Measurements from ENCODE around the gene SLC6A17.

SLC6A17 gene

DNA sequence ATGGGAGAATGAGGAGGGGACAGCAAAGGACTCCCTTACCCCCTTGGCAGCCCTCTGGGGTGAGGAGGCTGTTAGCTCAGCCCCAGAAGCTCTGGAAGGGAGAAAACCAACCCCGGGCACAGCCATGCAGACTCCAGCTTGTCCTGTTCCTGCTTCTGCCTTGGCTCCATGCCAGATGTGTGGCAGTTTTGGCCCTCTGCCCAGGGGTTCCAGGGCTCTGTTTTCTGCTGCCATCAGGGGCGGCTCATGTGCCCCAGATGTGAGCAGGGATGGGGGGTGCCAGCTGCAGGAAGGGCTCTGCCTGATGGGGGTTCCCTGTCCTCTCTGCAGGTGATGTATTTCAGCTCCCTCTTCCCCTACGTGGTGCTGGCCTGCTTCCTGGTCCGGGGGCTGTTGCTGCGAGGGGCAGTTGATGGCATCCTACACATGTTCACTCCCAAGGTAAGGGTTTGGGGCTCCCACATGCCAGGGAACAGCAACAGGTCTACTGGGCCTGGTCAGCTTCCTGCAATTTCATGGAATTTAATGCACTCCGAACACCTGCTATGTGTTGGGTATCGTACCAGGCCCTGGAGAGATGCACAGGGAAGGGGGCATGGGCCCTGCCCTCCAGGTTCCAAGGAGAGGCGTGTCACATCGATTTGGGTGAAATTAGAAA, 26.1 kb downstream of the SLC6A17 start:
- no peak for FAIRE-seq

DNA sequence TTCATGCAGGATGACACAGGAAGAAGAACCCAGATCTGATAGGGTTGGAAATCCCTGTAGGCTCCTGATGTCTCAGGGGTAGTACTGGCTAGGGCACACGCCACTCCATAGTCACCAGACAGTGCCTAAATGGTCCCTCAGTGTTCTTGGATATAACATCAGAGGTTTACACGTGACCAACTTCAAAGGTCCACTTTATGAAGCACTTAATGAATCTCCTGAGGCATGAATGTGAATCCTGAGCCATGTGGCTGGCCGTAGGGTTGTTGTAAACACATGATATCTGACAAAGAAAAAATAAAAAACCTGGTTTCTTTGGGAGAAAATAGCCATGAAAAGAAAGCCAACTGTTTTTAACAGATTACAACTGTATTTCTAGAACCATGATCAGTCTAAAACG, 27.5 kb downstream of the SLC6A17 start:
- FAIRE-seq: no peak

DNA sequence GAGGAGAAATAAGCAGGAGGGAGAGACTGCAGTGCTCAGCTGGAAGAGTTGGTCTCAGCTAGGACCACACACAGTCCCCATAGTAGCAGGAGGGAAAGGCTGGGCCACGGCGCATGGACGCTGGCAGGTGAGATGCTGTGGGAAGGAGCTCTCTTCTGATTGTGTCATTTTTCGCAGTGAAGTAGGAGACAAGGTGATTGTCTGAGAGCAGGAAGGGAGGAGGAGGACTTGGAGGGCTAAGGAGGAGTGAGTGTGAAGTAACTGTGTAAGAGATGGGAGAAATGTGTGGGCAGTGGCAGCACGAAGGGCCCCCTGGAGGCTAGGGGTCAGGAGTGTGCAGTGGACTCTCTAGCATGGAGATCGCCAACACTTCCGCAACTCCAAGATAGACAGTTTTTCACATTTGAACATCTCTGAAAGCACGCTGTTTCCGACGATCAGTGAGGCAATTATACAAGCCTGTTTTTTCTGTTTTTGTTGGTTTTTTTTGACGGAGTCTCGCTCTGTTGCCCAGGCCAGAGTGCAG, 33.4 kb downstream of the SLC6A17 start:
- FAIRE-seq: no peak

DNA sequence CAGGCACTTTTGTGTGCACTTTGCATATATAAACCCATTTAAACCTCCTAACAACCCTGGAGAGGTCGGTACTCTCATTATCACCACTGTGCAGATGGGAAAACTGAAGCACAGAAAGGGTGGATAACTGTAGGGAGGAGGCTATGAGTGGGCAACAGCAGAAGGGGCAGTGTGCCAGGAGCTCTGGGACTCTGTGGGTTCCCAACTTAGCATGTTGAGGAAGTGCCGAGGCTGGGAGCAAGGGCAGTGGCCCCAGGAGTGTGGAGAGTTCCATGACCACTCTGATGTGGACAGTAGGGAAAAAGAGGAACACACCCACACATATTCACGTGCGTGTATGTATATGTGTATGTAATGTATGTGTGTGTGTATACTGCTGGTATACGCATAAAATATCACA, 34.2 kb downstream of the SLC6A17 start:
- FAIRE-seq: no peak

DNA sequence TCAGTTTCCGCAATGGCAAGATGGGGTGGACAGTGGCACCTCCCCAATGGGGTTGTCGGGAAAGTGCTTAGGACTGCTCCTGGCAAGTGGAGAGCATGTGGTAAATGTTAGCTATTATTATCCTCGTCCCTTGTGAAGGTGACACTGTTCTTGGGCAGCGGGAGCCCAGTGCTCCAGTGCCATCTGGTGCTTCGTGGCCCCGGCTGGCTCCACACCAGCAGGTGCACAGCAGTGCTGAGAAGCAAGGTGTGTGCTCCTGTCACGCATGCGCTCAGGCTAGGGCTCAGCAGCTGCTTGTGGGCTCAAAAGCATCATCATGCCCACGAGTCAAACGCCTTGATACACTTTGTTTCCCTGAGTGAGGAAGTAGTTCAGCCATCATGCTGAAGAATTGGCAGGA, 34.9 kb downstream of the SLC6A17 start:
- no peak for FAIRE-seq

DNA sequence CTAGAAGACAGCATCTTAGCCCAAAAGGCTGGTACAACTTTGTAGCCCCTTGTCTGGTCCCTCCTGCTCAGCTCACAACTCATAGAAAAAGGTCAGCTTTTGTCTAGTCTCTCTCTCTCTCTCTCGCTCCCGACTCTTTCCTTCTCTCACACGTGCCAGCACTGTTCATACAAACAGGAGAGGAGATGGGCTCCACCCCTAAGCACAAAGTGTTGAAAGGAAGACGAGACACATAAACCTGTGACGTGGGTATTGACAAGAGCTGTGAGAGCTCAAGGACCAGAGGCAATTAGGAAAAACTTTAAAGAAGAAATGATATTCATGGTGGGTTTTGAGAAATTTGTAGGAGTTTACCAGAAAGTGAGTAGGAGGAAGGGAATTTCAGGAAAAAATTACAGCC, 36.3 kb downstream of the SLC6A17 start:
- no peak for FAIRE-seq

DNA sequence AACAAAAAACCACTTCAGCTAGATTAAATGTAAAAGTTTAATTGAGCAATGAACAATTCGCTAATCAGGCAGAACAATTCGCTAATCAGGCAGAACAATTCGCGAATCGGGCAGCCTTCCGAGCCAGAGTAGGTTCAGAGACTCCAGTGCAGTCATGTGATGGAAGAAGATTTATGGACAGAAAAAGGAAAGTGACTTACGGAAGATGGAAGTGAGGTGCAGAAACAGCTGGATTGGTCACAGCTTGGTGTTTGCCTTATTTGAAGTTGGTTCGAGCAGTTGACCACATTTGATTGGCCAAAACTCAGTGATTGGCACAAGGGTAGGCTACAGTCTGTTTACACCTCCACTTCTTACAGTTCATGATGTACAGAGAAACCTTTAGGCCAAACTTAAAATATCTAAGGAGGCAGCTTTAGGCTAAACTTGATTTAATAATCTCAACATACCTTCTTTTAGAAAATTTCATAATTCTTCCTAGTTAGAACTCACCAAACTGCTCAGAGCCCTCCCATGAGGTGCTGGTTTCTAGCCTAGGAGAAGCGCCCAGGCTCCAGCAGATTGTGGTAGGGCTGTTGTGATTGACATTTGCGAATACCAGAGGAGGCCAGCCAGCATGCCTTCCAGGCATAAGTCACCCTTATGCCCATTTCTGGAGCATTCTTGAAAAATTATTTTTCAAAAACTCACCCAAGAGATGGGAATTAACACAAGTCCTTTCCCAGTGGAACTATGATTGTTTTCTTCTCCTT, 37.0 kb downstream of the SLC6A17 start:
- no peak for FAIRE-seq

DNA sequence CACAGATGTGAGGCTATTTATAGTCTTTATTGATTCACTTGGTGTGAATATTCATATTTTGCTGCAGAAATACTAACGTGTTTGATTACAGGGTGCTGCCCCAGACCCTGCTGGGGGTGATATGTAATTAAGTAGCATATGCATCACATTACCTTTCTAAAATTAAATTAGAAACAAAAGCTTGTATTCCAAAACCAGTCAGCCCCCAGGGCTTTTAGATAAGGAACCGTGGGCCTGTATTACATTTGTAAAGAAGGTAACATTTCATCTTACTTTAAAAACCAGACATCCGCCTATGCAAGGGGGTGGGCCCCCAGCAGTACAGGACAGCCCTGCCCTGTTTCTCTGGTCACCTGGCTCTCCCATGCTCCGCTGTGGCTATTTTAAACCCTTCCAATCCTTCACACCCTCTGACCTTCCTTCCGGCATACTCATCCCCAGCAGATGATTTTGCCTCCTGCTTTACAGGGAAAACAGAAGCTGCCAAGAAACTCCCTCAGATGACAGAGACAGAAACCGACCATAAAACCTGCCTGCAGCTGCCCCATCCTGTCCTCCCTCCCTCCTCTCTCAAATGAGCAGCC, 37.8 kb downstream of the SLC6A17 start:
- FAIRE-seq: no peak

DNA sequence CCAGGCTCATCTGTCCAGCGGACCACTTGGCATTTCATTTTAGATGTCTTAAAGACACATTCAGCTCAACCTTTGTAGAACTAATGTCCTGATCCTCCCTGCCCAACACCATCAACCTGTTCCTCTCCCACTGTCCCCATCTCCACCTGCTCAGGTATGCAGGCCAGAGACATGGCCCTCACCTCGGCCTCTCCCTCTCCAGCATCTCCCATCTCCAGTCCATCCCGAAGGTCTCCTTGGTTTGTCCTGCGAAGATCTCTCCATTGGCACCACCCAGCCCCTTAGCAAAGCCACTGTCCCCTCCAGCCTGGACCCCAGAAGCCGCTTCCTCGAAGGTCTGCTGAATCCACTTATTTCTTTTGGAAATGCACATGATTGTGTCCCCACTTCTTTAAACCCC, 38.9 kb downstream of the SLC6A17 start:
- no peak for FAIRE-seq

DNA sequence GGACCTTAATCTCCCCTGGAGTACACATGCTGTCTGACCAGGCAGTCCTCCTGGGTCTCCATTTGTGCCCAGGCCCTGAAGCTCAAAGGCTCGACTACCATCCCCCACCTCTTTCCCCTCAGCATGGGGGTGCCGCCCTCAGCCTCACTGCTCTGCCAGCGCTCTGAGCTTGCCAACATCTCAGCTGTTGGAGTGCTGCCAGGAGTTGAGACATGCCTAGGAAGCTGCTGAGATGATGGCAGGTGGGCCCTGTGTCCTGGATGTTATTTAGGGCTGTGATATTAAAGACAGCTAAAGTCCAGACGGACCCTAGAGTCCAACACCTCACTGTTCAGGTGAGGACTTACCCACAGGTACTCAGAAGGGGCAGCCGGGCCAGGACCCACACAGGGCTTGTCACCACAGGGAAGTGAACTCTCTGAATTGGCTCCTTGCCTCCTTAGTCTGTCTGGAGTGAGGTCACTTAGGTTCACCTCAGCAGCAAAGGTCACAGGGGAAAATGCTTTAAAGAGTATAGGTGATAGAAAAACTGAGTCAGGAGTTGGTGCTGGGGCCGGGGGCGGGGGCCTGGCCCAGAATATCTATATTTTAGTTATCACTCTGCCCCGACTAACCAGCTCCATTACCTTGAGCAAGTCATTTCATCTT, 40.1 kb downstream of the SLC6A17 start:
- FAIRE-seq: no peak

DNA sequence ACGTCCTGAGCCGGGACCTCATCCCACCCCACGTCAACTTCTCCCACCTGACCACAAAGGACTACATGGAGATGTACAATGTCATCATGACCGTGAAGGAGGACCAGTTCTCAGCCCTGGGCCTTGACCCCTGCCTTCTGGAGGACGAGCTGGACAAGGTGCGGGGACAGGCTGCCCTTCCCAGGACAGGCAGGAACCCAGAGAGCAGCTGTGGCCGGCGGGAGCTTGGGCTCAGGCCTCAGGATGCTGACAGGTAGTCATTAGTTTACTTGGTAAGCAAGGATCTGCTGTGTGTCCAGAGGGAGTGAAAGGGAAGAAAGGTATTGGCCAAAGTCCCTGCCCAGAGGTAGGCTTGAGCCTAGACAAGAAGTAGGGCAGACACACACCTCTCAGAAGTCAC, 42.2 kb downstream of the SLC6A17 start:
- no peak for FAIRE-seq

DNA sequence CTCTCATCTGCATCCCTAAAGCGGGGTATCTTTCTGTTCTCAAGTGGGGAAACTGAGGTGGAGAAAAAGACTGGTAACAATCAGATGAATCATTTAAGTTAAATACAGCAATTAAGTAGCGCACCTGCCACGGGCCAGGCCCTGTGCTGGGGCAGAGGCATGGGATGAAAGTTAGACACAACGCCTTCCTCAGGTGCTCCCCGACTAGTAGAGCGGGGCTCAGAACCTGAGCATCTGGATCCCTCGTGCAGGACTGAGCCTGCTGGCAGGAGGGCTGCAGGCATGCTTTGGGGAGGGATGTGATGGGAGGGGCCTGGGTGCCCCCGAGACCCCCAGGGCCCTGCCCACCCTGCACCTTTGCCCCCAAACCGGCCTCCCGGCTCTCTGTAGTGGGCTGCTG, 44.9 kb downstream of the SLC6A17 start:
- FAIRE-seq: no peak

DNA sequence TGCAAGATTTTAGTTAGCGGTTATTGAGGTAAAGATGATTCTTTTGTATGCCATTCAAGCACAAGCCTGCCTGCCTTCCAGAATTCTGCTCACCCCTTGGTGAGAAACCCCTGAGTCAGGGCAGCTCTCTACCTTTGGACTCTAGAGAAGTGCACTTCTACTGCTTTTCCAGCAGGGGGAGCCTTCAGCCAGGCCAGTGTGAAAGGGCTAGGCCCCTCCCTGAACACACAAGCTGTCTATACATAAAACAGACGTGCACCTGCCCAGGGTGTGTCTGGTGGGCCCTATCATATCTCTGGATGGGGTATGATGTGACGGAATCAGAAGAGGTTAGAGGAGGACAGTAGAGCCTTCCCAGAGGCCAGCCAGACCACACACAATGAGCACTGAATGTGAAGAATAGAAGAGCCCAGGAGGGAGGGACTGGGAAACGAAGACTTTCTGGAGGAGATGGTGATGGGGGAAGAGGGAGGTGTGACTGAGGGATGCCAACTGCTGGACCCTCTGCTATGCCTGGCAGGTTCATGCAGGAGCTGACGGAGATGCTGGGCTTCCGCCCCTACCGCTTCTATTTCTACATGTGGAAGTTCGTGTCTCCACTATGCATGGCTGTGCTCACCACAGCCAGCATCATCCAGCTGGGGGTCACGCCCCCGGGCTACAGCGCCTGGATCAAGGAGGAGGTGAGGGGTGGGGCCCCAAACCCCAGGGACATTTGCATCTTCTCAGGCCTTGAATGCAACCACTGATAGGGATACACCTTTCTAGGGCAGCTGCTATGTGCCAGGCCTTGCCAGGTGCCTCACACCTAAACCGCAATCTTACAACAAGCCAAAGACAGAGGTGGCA, 46.8 kb downstream of the SLC6A17 start:
- no peak for FAIRE-seq

DNA sequence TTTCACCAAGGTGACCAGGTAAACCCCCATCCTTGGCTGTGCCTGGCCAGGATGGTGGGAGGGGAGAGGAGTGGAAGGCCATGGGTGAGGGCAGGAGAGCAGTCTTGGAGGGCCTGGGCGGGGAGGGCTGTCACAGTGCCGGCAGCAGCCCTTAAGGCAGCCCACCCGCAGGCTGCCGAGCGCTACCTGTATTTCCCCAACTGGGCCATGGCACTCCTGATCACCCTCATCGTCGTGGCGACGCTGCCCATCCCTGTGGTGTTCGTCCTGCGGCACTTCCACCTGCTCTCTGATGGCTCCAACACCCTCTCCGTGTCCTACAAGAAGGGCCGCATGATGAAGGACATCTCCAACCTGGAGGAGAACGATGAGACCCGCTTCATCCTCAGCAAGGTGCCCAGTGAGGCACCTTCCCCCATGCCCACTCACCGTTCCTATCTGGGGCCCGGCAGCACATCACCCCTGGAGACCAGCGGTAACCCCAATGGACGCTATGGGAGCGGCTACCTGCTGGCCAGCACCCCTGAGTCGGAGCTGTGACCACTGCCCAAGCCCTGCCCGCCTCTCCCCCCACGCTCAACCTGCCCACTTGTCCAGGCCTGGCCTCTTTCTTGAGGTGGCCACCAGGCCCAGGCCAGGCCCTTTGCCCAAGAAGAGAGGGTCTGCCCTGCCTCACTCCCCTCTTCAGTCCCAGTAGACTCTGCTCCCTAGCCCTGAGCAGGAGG, 47.8 kb downstream of the SLC6A17 start:
- FAIRE-seq: no peak

DNA sequence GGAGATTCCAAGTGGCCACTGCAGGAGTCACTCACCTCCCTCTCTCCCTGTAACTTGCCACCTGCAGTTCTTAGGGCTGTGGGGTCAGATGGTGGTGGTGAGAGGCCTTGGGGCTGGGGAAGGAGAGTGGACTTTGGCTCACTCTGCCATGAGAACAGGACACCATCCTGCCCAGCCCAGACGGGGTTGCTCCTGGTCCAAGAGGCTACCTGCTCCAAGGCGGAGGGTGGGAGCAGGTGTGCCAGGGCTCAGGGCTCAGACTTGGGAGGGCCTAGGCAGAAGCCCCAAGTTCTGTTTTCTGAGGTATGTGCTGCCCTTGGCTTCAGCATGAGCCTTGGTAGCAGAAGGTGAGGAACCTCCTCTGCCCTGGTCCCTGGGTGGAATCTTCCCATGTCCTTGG, 48.5 kb downstream of the SLC6A17 start:
- FAIRE-seq: no peak

DNA sequence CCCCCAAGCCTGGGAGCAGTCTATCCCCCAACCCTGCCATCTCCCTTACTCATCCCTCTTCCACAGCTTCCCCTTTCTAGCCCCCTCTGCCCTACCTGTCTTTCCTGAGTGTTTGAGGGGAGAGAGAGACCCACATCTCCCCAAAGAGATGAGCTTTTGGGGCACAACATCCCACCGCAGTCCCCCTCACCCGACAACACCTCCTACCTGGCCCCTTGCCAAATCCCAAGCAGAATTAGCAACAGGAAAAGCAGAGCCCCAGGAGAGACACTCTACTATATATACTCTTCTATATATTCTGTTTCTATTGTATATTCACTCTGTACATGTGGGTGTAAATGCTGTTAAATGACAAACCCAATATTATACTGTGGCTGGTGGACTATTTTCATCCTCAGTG, 49.9 kb downstream of the SLC6A17 start:
- no peak for FAIRE-seq

DNA sequence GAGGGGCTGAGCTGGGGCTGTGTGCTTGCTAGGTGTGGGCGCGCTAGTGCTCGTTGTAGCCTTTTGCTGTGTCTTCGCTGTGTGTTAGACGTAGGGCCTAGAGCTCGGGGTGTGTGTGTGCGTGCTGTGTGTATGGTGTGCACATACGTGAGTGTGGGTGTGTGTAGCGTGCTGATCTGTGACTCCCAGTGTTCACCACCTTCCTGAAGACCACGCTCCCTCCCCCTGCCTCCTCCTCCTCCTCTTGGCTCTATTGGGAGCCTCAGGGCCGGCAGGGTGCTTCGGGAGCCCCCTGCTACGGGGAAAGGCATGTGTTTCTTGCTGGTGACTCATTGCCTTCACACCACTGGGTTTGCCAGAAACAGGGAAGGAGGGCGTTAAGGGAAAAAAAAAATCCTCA, 50.4 kb downstream of the SLC6A17 start:
- FAIRE-seq: no peak

DNA sequence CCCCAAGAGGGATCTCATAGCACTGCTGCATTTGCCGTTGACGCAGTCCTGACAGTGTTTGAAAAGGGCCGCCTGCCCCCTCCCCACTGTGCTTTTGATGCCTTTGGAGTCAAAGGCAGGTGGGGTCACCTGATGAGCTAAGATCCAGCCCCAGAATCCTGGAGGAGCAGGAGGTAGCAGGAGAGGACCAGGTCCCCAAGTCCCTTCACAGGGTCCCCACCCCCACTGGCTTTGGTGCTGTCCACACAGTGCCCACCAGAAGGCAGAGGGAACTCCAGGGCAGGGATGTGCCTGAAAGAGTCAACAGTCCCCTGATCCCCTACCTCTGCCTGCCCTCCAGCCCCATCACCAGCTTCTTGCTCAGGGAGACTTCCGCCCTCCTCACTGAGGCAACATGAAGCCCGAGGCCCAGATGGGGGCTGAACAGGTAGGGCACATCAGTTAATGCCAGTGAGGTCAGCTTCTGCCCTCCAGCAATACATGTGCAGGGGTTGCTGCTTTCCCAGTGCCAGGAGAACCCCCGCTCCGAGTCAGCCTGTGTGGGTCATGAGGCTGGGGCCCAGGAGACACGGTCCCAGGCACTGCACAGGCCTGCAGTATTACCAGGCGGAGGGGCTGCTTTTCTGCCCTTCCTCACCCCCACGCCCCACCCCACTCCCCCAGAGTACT, 51.0 kb downstream of the SLC6A17 start:
- no peak for FAIRE-seq

DNA sequence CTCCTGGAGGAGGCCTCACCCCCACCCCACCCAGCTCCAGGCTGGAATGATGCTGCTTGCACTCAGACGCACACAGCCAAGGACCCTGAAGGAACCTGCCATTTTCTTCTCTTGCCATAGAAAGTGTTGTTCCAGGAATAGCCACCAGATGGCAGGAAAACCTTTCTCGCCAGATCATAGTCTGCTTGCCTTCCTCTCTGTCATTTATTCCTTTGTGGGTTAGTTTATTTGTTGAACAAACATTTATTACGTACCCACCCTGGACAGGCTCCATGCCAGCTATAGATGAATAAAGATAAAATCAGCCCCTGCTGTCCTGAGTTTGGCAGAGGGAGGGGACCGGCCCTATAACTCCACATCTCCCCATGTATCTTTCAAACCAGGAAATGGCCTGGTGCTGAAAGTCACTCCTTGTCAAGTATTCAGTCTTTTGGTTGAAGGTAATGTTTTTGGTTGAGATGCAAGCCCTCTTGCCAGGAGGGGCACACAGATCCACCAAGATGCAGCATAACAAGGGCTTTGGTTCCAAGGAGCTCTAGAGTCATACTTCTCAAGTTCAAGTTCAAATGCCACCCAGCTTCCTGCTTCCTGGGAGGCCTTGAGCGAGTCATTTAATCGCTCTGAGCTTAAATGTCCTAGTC, 52.8 kb downstream of the SLC6A17 start:
- peak; percentile 33 for FAIRE-seq

DNA sequence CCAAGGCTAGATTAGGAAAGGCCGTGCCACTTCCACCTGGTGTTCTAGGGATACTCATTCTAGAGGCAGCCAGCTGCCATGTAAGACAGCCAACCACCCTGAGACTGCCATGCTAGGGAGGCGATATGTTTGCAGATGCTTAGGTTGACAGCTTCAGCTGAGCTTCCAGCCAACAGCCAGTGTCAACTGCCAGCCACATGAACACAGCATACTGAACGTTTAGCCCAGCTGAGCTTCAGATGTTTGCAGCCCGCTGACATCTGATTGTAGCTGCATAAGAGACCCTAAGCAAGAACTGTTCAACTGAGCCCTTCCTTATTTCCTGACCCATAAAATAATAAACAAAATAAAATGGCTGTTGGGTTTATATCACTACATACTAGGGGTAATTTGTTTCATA, 54.9 kb downstream of the SLC6A17 start:
- FAIRE-seq: no peak

DNA sequence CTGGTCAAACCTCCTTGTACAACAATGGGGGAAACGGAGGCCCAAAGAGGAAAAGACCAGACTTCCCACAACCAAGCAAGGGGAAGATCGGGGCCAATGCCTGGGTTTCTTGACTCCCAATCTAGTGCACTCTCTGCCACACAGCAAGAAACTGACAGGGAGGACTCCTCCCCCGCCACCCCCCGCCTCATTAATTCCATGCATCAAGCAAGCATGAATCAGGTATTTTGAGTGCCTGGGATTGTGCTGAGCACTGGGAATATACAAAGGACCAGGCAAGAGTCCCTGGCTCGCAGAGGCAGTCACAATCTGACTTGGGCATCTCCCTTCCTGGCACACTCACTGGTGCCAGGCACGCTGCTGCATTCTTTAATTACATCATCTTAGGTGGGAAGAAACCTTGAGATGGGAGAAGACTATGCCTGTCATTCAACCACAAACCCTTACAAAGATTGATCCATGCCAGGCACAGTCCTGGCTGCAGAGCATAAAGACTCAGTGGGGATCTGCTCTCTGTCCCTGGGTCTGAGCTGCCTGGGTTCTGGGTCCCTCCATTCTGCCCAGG, 55.4 kb downstream of the SLC6A17 start:
- FAIRE-seq: no peak

Measured in islet of Langerhans (tissue), 1 donor.